HG02678 (cell line): Measurements from ENCODE around the gene PTPRH.

ENCODE experiments used
- ATAC-seq: cut with Tn5 transposase; IDR thresholded peaks from one replicate; pipeline ENCODE4 v1.9.1; 2021; ENCODE audit warnings: mild to moderate bottlenecking, moderate library complexity; ENCODE audit not compliant: unreplicated experiment

Gene PTPRH

DNA sequence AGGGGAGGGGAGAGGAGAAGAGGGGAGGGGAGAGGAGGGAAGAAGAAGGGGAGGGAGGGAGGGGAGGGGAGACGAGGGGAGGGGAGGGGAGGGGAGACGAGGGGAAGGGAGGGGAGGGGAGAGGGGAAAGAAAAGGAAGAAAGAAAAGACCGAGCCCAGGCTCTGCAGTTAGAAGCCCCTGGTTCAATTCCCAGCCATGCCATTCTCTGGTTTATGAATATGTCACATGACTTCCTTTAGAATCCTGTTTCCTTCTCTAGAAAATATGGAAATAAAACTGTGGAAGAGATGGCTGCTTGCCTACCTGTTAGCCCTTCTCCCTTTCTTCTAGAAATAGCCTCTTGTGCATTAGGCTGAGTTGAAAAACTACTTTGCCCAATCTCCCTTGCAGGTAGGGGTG is 74.6 kb downstream of the PTPRH start:
- no peak for ATAC-seq

- ATAC-seq, result no peak
Observed at GRCh38 chr19:55133639-55134444, 75.5 kb downstream of the PTPRH start.

GRCh38 chr19:55132453-55133129 is 76.7 kb downstream of the PTPRH start:
- no peak for ATAC-seq

DNA sequence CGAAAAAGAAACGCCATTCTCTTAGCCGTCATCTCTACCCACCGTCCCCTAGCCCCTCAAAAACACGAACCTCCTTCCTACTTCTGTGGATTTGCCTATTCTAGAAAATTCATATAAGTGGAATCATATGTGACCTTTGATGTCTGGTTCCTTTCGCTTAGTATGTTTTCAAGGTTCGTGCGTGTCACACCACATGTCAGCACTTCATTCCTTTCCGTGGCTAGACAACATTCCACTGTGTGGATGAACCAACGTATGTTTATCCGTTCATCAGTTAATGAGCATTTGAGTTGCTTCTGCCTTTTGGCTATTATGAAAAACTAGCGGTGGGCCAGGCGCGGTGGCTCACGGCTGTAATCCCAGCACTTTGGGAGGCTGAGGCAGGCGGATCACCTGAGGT is 77.9 kb downstream of the PTPRH start:
- no peak for ATAC-seq
